Stimulated activated CD8-positive, alpha-beta memory T cell treated with anti-CD3 and anti-CD28 coated beads, Interleukin-4, amount 100 ng/mL, for 48 hours (primary cell): ENCODE measurements around the gene GIGYF1.
"Not testable (repeated sequence)": the region's sequence is repeated elsewhere in the genome, so short reads cannot be mapped to it uniquely, and the experiment has no call there.

ENCODE experiments used
- DNase-seq: peaks from one replicate; pipeline ENCODE4 v3.0.0-alpha.2; 2020

GIGYF1 gene

DNA sequence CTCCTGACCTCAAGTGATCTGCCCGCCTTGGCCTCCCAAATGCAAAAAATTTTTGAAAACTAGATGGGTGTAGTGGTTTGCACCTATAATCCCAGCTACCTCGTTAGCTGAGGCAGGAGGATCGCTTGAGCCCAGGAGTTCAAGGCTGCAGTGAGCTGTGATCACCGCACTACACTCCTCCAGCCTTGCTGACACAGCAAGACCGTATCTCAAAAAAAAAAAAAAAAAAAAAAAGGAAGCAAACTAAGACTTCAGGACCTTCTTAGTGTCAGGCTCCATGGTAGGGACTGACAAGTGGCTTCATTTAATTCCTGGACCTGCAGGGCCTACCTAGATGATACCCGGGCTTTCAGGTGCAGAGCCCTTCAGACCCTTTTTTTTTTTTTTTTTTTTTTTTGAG, 14.3 kb upstream of the GIGYF1 start:
- DNase-seq, result no peak

- no peak for DNase-seq
Observed at GRCh38 chr7:100706672-100707311, 12.7 kb upstream of the GIGYF1 start.

- DNase-seq, result peak; percentile 100
Observed at GRCh38 chr7:100705753-100706671, 12.0 kb upstream of the GIGYF1 start, which contains the start of gene POP7. Gene POP7, plus strand, starts transcription at chr7:100706121. Its CDS starts 710 bp downstream, at chr7:100706831.

DNA sequence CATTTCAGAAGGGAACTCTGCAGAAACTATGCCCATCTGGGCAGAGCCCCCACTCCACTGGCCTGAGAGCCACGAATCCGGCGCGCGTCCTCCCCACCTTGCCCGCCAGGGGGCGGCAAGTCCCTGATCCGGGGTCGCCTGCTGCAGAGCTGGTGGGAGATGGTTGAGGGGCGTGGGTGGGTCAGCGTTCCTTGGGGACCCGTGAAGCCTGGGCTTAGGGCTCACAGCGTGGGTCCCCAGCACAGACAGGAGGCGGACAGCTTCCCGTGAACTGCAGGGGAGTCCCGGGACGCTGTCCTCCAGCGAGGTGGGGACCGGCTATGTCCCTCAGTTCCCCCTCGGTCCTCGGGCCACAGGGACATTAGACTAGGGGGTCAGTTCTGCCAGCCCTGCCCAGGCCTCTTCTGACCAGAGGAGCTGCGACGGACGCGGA, 11.3 kb upstream of the GIGYF1 start:
- DNase-seq, result peak; percentile 93

DNA sequence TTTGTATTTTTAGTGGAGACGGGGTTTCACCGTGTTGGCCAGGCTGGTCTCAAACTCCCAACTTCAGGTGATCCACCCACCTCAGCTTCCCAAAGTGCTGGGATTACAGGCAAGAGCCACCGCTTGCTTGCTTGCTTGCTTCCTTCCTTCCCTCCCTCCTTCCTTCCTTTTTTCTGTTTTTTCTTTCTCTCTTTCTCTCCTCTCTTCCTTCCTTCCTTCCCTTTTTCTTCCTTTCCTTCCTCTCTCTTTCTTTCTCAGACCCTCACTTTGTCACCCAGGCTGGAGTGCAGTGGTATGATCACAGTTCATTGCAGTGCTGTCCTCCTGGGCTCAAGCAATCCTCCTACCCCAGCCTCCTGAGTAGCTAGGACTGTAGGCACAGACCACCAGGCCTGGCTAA, 7.0 kb upstream of the GIGYF1 start:
- not testable (repeated sequence) for DNase-seq

DNA sequence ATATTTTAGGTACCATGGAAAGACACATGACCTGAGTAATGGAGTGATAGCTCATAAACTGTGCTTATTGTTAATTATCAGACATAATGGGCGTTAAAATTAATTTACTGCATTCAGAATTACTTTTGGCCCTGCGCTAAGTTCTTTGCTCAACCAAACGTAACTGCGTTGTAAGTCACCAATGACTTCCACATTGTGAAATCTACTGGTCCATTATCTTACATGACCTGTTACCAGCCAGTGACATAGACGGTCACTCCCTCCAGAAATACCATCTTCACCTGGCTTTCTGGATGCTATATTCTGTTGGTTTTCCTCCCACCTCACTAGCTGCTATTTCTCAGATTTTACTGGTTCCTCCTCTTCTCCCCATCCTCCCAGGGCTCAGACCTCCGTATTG, 5.0 kb upstream of the GIGYF1 start:
- DNase-seq, result no peak

DNA sequence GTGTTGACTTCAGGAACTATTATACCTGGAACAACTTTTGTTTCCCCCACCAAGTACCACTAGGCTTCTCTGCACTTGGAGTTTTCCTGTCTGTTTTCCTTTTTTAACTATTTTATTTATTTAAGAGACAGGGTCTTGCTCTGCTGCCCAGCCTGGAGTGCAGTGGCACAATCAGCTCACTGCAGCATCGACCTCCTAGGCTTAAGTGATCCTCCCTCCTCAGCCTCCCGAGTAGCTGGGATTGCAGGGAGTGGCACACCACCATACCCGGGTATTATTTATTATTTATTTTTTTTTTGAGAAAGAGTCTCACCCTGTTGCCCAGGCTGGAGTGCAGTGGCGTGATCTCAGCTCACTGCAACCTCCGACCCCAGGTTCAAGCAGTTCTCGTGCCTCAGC, 2.1 kb upstream of the GIGYF1 start:
- no peak for DNase-seq

DNA sequence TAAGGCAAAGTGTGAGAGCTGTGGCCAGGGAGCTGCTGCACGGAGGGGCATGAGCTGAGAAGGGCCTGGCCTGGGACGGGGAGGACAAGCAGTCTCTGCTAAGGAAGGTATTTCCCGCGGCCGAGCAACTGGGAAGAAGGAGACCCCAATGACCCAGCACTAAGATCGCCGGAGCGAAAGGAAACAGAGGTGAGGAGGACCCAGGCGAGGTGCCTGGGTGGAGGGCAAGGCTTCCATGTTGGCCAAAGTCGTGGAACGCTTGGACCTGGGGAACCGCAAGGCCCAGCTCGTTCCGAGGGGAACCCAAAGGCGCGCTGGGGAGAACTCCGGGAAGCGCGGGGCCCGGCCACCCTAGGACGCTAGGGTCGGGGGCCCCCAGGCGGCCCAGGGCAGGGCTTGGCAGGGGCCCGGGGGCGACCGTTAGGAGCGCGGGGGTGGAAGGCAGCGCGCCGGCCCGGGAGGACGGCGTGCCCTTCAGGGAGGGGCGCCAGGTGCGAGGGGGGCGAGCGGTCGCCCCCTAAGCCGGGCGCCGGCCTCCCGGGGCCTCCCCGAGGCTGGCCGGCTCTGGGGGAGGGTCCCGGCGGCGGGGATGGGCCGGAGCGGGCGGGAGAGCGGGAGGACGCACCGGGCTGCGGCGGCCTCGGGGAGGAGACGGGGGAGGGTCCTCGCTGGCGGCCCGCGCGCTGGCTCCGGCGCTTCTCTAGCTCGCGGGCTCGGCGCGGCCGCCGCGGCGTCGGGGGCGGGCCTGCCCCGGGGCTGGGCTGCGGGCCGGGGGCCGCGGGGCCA, 545 bp downstream of the GIGYF1 start:
- no peak for DNase-seq

DNA sequence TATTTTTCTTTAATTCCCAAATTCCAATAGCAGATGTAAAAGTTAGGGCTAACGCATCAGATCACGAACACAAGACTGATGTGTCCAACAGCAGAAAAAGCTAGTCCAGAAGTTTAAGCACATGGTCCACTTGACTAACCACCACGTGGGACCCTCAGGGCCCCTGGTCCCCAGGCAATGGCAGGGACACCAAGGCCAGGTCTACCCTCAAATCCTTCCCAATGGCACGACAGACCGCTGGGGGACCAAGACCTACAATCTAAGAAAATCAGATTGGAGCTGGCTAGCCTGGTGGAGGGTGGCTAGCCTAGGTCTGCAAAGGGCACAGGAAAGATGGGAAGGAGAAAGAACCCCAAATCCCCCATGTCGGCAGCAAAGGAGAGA, 1.5 kb downstream of the GIGYF1 start:
- no peak for DNase-seq

- DNase-seq, result peak; percentile 92
Observed at GRCh38 chr7:100691676-100692577, 2.1 kb downstream of the GIGYF1 start.

GRCh38 chr7:100689230-100690135, 4.6 kb downstream of the GIGYF1 start:
- DNase-seq, result no peak

DNA sequence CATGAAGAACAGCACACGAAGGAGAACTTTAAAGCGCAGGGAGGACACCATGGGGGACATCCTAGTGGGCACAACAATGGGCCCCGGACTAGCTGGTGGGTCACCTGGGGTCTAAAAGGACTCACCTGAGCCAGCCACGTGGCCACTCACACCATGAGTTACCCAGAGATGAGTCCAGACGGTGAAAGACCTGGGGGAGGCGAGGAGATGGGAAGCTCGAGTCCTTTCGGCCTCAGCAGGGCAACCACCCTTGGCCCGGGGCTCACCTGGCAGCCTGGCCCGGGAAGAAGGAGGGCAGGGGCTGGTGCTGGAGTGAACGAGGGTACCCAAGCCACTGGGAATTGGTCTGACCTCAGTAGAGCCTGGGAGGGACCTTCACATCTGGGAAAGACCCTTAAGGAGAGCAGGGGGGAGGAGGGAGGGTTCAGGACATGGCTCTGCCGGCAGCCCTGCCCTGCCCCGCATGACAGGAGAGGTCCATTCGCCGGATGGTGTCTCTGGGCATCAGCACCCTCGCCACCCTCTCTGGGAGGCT, 5.7 kb downstream of the GIGYF1 start:
- no peak for DNase-seq

DNA sequence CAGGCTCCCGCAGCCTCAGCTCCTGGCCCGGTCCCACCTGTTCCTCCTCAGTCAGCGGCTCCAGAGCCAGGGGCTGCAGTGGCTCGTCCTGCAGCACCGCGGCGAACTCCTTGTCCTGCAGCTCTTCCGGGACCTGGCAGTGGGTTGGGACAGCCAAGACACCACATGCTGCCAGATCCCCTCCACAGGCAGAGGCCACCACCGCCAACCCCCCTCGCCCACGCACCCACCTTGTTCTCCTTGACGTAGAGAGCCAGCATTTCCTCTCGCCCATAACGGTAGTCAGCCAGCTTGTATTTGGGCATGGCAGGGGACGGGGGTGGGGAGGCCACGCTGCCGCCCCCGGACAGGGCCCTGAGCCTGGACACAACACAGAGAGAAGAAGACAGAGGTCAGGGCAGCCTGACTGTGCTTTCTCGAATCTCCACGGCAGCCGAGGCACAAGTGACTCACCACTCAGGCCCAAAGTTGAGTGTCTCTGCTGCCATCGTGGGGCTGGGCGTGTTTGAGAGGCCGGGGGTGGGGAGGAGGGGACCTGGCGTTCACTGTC, 6.2 kb downstream of the GIGYF1 start:
- no peak for DNase-seq

- no peak for DNase-seq
Observed at GRCh38 chr7:100687261-100687660, 6.8 kb downstream of the GIGYF1 start.

GRCh38 chr7:100686822-100687211, 7.2 kb downstream of the GIGYF1 start:
- DNase-seq, result no peak

GRCh38 chr7:100686201-100686821, 7.7 kb downstream of the GIGYF1 start:
- DNase-seq, result no peak

GRCh38 chr7:100685631-100686145, 8.4 kb downstream of the GIGYF1 start:
- DNase-seq, result no peak

DNA sequence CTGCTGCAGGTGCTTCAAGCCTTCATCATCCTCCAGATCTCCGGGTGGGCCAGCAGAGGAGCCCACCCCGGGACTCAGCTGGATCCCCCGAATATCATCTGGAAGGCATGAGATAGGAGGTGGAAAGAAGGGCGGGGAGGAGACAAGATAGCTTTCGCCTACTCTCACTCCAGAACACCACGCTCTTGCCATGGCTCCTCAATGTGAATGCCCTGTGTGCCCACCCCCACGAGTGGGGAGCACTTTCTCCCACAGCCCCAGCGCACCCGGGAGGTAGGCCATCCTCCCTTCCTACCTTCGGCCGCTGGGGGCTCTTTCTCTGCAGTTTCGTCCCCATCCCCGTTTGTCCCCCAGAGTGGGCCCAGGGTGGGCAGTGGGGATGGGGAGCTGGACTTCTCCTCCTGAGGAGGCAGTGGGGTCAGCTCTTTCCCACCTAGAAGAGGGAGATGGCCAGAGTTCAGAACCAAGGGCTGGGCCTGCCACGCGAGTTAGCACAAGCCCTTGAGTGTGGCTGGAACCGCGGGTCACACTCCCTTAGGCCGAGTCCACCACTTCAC, 8.9 kb downstream of the GIGYF1 start:
- DNase-seq, result no peak

GRCh38 chr7:100684534-100685042, 9.5 kb downstream of the GIGYF1 start:
- DNase-seq, result no peak
